Endometrial microvascular endothelial cells (primary cell): Measurements from ENCODE around the gene SLC17A3. TPM values are rescaled to one million over a fixed set of nuclear protein-coding genes. Genes with fewer than 3 reads are reported as not detected.

Experiments
- total RNA-seq: library from RNA; depleted of rRNA; stranded (reverse); fragments of >200 nt; gene quantifications from one replicate; pipeline ENCODE4 v1.2.3, GENCODE V29; 2015; ENCODE audit errors: inconsistent ontology term

The SLC17A3 gene
- total RNA-seq, 1 donor from 2014 or later, result not detected

Other genes with a start within 250 kb of the SLC17A3 start
- gene SCGN, start 222.0 kb downstream of the SLC17A3 start, total RNA-seq, result not detected
- not detected for gene SLC17A4, start 119.5 kb downstream of the SLC17A3 start, total RNA-seq
- gene SLC17A1, start 42.2 kb downstream of the SLC17A3 start, total RNA-seq, result not detected
- gene SLC17A2, start 56.4 kb upstream of the SLC17A3 start, total RNA-seq, result not detected
- 8.4 TPM for gene TRIM38, start 88.6 kb upstream of the SLC17A3 start, total RNA-seq
- 16.6 TPM for gene HFE, start 213.2 kb upstream of the SLC17A3 start, total RNA-seq